ENCODE measurements around the gene SLC12A8. TPM values are rescaled to one million over a fixed set of nuclear protein-coding genes. Genes with fewer than 3 reads are reported as not detected.

The SLC12A8 gene
- total and polyA plus RNA-seq, 10 of the 15 experiments (the other 5 are each of a cell fraction or from before 2014, with no cell fraction given) = 2.5 to 71.6 (median 50.1) TPM

DNA sequence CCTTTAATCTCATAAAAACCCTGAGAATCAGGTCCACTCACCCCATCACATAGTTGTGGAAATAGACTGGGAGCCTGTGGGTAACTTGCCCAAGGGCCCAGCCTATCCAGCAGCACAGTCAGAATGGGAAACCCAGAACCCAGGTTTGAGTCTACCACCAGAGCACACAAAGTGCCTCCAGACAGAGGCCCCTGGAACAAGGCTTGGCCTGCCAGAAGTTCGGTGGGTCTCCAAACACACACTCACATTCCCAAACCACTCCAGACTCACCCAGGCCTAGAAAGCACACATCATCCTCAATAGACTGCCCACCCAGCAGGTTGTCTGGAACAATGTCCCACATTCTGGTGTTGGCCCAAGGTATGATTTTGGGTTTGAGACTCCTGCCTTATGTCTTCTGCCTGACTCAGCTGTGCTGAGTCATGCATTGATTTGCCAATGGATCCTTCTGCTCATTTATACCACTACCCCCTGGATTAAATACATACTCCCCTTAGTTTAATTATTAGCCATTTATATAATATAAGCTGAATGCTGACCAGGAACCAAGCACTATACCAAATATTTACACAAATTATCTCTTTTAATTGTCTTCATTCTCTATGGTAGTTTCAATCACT, 4.5 kb downstream of the SLC12A8 start:
- RAD21 ChIA-PET (ENCODE audit: unreplicated experiment) = no interaction called here
- Histone ChIP-seq H3K36me3 (ENCODE audit: control insufficient read depth in 2 of 2, insufficient read depth in 2 of 2, low read length in 1 of 2) (no peaks in the 10 kb centered on the region), H3K4me1 (ENCODE audit: control insufficient read depth, insufficient read depth, low read length) (peaks cover 4% of the 10 kb centered on the region), H3K27me3 (replicated peaks in 1 of 2; ENCODE audit: control insufficient read depth in 2 of 2, insufficient read depth in 2 of 2, low read length in 1 of 2) (peaks cover 0 to 7% of the 10 kb centered on the region in 2 experiments; a peak in 2 of 4 replicates), H3K4me3 (no peak overlapping the region), H3K9ac (ENCODE audit: control insufficient read depth, insufficient read depth, low read length) (no peak overlapping the region), H3K27ac (ENCODE audit: control insufficient read depth, insufficient read depth) (no peak overlapping the region), H2AFZ (ENCODE audit: control insufficient read depth, low read depth, low read length) (no peak overlapping the region), H3K9me3 (replicated peaks; ENCODE audit: control insufficient read depth, insufficient read depth, low read length) (no peaks in the 10 kb centered on the region; the same call in 2 of the 3 replicates), H3K4me2 (ENCODE audit: control insufficient read depth, insufficient read depth) (no peak overlapping the region), H4K20me1 (ENCODE audit: control insufficient read depth, insufficient read depth) (no peaks in the 10 kb centered on the region), H3K79me2 (ENCODE audit: control insufficient read depth, insufficient read depth, low read length) (no peaks in the 10 kb centered on the region)
- WGBS (ENCODE audit: insufficient coverage, insufficient replicate concordance, low lambda C conversion rate, missing lambda C conversion rate) = 70% methylated on average over 1 of the region's 1 CpG
- TF ChIP-seq, protein P1, sequence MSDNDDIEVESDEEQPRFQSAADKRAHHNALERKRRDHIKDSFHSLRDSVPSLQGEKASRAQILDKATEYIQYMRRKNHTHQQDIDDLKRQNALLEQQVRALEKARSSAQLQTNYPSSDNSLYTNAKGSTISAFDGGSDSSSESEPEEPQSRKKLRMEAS (IDR thresholded peaks at IDR 0.05; ENCODE audit: low read depth, low read length) = no peak
- TF ChIP-seq ZBTB4 (CRISPR knock-in tag; IDR thresholded peaks at IDR 0.05) = no peak
- TF ChIP-seq, protein P2, sequence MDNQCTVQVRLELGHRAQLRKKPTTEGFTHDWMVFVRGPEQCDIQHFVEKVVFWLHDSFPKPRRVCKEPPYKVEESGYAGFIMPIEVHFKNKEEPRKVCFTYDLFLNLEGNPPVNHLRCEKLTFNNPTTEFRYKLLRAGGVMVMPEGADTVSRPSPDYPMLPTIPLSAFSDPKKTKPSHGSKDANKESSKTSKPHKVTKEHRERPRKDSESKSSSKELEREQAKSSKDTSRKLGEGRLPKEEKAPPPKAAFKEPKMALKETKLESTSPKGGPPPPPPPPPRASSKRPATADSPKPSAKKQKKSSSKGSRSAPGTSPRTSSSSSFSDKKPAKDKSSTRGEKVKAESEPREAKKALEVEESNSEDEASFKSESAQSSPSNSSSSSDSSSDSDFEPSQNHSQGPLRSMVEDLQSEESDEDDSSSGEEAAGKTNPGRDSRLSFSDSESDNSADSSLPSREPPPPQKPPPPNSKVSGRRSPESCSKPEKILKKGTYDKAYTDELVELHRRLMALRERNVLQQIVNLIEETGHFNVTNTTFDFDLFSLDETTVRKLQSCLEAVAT (IDR thresholded peaks at IDR 0.05) = no peak
- DNase-seq (ENCODE audit: low read depth, low spot score) (no peak), FAIRE-seq (no peak), ATAC-seq (no peak)
- BruUV-seq (replicated peaks) = no TSS peak
- in situ Hi-C loops (cut with MboI) = no loop called here
- POLR2A ChIA-PET = no interaction called here
- SMC1A ChIA-PET (ENCODE audit: uncharacterized antibody, unreplicated experiment) = interaction anchor here (1.5 kb wide), 1 partner anchor 29 kb away, joined by 4 read pairs; no protein-coding TSS in a partner anchor
- CTCF ChIA-PET = interaction anchor here (1.2 to 1.4 kb wide), 2 partner anchors 213 to 284 kb away, joined by 3 to 5 read pairs; no protein-coding TSS in a partner anchor
- intact Hi-C loops (cut with micrococcal nuclease; ENCODE audit: unreplicated experiment) = no loop called here
